NT2/D1 (cell line): ENCODE results near the gene TRMT2A.

Experiments
- DNase-seq: peaks from one replicate; pipeline ENCODE4 v3.0.0-alpha.2; 2011; ENCODE audit warnings: low read depth, low spot score
- H3K27me3 ChIP-seq: 2 replicates; pipeline ENCODE4 v1.6.0; 2011; ENCODE audit warnings: mild to moderate bottlenecking; ENCODE audit not compliant: insufficient read length, insufficient read depth
- H3K36me3 ChIP-seq: 2 replicates; pipeline ENCODE4 v1.6.1; 2011; ENCODE audit warnings: mild to moderate bottlenecking, low read length, mixed read lengths; ENCODE audit not compliant: insufficient read depth, insufficient read length
- H3K4me1 ChIP-seq: 2 replicates; pipeline ENCODE4 v1.5.1; 2011; ENCODE audit not compliant: insufficient read depth, insufficient read length
- H3K4me3 ChIP-seq: 2 replicates; pipeline ENCODE4 v1.5.1; 2011; ENCODE audit warnings: low read depth; ENCODE audit not compliant: insufficient read length
- H3K9ac ChIP-seq: 2 replicates; pipeline ENCODE4 v1.6.0; 2011; ENCODE audit warnings: low read depth; ENCODE audit not compliant: insufficient read length
- H3K9me3 ChIP-seq: 2 replicates; pipeline ENCODE4 v1.5.1; 2011; ENCODE audit warnings: mild to moderate bottlenecking, low read length; ENCODE audit not compliant: insufficient read depth
- SUZ12 ChIP-seq: IDR thresholded peaks from 2 replicates; pipeline ENCODE4 v1.6.1; 2011; ENCODE audit not compliant: insufficient read length, insufficient read depth; ENCODE audit errors: extremely low read depth
- YY1 ChIP-seq: IDR thresholded peaks from 2 replicates; pipeline ENCODE4 v1.6.1; 2011; ENCODE audit not compliant: insufficient read length, insufficient read depth
- ZNF274 ChIP-seq: IDR thresholded peaks from 2 replicates; pipeline ENCODE4 v1.6.1; 2011; ENCODE audit warnings: mild to moderate bottlenecking, low read depth, low read length

The TRMT2A gene

DNA sequence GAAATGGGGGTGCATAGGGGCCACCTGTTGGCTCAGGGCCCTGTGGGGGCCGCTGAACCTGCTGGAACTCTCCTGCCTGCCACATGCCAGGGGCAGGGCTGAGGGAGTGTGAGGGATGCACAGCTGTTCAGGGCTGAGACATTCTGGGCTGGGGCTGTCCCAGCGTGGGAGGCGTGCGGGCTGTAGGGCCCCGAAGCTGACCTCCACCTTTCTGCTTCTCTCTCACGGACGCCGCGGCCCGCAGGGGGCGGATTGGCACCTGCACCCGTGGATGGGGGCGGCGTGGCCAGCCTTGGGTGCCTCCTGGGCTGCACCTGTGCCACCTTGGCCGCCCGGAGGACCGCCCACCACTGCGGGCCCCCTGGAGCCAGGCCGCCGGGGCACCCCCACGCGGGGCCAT lies 29.8 kb upstream of the TRMT2A start:
- H3K9ac ChIP-seq: no peak overlapping the region
- no peak overlapping the region for H3K4me3 ChIP-seq
- H3K36me3 ChIP-seq: peaks cover 25% of the 10 kb centered on the region
- TF ChIP-seq ZNF274 (no peak), SUZ12 (no peak), YY1 (no peak)
- no peak for DNase-seq
- H3K9me3 ChIP-seq: no peaks in the 10 kb centered on the region
- no peaks in the 10 kb centered on the region for H3K27me3 ChIP-seq
- no peaks in the 10 kb centered on the region for H3K4me1 ChIP-seq

DNA sequence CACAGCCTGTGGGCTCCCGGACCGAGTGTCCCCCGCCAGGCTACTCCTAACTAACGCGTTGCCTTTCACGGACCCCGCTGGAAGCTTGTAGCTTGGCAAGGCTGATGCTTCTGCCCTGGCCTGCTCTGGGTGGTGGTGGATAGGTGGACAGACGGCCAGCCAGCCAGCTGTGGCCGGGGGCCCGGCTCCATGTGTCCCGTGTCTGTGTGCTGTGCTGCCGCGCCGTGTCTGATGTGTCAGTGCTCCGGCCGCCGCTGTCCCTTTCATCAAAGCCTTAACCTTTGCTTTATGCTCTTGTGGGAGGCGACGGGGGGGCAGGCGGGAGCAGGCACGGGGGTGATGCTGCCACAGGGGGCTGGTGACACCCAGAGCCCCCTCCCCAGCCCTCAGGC lies 28.8 kb upstream of the TRMT2A start:
- TF ChIP-seq SUZ12 (no peak), ZNF274 (no peak), YY1 (no peak)
- H3K9me3 ChIP-seq: no peaks in the 10 kb centered on the region
- no peaks in the 10 kb centered on the region for H3K27me3 ChIP-seq
- no peak overlapping the region for H3K4me3 ChIP-seq
- H3K9ac ChIP-seq: no peak overlapping the region
- H3K4me1 ChIP-seq: no peaks in the 10 kb centered on the region
- DNase-seq: no peak
- peaks cover 28% of the 10 kb centered on the region for H3K36me3 ChIP-seq

DNA sequence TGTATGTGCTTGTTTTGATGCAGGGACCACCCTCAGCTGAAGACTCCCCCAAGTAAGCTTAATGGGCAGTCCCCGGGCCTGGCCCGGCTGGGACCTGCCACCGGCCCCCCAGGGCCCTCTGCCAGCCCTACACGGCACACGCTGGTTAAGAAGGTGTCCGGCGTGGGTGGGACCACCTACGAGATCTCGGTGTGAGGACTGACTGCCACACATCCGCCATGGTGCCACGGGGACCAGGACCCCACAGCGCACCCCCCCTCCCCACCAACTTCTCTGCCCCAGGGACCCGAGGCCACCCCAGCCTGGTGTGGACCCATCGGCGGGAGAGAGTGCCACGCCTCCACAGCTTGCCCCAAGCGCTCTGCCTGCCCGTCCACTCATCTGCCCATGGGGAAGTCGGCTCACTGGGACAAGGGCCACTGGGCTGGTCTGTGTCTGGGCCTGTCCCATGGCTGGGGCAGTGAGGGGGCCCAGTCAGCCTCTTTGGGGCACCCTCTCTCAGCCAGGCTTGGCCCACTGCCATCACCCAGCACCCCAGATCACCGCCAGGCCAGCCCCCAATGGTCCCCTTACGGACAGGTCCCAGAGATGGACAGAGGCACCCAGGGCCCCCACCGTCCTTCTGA lies 28.3 kb upstream of the TRMT2A start:
- no peak overlapping the region for H3K4me3 ChIP-seq
- peaks cover 30% of the 10 kb centered on the region for H3K36me3 ChIP-seq
- no peak for DNase-seq

DNA sequence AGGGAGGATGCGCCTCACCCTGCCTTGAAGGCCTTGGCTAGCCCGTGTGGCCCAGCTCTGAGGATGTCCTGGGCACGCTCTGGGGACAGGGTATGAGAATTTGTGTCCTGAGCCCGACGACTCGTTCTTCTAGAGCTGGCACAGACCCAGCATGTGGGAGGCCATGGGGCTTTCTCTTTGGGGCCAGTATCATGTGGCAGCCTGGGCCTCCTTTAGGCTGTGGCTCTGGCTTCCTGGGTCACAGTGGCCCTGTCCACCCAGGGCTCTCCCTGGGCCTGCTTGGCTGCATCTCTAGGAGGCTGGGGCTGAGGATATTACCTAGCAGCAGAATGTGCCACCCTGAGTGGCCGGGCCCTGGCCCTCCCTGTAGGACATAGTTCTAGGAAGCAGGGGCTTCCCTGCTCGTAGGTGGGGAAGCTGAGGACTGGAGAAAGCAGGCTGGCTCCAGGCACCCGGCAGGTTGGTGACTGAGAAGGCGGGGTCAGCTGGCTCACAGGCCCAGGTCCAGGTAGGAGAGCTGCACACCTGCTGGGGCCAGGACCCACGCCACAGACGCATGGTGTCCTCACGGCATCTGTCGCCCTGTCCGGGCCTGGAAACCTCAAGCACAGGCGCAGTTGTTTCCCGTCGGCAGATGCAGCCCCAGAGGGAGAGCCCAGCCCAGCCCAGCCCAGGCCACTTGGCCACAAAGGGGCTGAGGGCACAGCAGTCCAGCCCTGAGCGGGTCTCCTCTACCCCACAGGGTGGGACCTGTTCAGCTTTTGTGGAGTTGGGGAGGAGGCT lies 27.0 kb upstream of the TRMT2A start:
- Histone ChIP-seq H3K9ac (no peak overlapping the region), H3K27me3 (no peaks in the 10 kb centered on the region), H3K9me3 (no peaks in the 10 kb centered on the region), H3K36me3 (peaks cover 42% of the 10 kb centered on the region), H3K4me1 (no peaks in the 10 kb centered on the region), H3K4me3 (no peak overlapping the region)
- no peak for DNase-seq
- no peak for TF ChIP-seq ZNF274
- no peak for TF ChIP-seq SUZ12
- no peak for TF ChIP-seq YY1

More for the DNA sequence above, 28.3 kb upstream of the TRMT2A start:
- Histone ChIP-seq H3K9me3 (no peaks in the 10 kb centered on the region), H3K9ac (no peak overlapping the region), H3K4me1 (no peaks in the 10 kb centered on the region), H3K27me3 (no peaks in the 10 kb centered on the region)
- TF ChIP-seq ZNF274 (no peak), YY1 (no peak), SUZ12 (no peak)

DNA sequence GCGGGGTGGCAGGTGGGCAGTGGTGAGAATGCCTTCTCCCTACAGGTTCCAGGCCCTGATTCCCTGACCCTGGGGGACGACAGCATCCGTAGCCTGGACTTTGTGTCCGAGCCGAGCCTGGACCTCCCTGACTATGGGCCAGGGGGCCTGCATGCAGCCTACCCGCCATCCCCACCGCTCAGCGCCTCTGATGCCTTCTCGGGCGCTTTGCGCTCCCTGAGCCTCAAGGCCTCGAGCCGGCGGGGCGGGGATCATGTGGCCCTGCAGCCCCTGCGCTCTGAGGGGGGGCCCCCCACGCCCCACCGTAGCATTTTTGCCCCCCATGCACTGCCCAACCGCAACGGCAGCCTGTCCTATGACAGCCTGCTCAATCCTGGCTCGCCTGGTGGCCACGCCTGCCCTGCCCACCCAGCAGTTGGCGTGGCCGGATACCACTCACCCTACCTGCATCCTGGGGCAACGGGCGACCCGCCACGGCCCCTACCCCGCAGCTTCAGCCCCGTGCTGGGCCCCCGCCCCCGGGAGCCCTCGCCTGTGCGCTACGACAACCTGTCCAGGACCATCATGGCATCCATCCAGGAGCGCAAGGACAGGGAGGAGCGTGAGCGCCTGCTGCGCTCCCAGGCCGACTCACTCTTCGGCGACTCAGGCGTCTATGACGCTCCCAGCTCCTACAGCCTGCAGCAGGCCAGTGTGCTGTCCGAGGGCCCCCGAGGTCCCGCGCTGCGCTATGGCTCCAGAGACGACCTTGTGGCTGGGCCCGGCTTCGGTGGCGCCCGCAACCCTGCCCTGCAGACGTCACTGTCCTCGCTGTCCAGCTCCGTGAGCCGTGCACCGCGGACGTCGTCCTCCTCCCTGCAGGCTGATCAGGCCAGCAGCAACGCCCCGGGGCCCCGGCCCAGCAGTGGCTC lies 25.9 kb upstream of the TRMT2A start:
- no peak for DNase-seq
- H3K9me3 ChIP-seq: no peaks in the 10 kb centered on the region
- no peaks in the 10 kb centered on the region for H3K27me3 ChIP-seq
- TF ChIP-seq YY1 (no peak), ZNF274 (no peak), SUZ12 (no peak)
- H3K4me1 ChIP-seq: peaks cover 2% of the 10 kb centered on the region
- peaks cover 44% of the 10 kb centered on the region for H3K36me3 ChIP-seq
- H3K4me3 ChIP-seq: no peak overlapping the region
- H3K9ac ChIP-seq: no peak overlapping the region

DNA sequence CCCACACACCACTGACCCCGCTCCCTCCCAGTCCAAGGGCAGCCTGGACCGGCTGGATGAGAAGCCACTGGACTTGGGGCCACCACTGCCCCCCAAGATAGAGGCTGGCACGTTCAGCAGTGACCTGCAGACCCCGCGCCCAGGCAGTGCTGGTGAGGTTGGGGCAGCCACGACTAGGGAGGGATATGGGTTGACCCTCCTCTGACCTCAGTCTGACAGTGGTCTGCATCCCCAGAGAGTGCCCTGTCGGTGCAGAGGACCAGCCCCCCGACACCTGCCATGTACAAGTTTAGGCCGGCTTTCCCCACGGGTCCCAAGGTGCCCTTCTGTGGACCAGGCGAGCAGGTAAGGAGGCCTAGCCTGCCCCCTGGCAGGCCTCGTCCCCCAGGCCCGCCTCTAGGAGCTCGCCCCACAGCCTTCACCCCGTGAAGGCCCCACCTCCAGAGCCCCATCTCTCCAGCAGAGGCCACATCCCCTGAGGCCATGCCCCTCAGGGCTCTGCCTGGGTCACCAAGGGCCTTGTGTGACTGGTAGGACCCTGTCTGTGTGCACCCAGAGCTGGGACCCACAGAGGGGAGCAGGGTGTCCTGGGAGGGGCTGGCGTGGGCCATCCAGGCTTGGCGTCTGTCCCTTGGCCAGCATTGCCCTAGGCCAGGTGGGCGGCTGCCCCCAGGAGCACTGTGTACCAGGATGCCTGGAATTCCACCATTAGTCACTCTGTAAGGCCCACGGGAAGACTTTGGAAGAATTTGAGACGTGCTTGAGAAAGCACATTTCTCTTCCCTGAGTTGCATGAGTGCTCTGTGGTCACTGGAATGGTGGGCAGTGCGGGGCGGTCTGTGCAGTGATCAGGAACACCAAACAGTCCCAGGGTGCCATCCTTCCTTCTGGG lies 24.4 kb upstream of the TRMT2A start:
- H3K9me3 ChIP-seq: no peaks in the 10 kb centered on the region
- H3K4me3 ChIP-seq: no peak overlapping the region
- peaks cover 44% of the 10 kb centered on the region for H3K36me3 ChIP-seq
- peaks cover 5% of the 10 kb centered on the region for H3K4me1 ChIP-seq
- TF ChIP-seq YY1: no peak
- no peak for TF ChIP-seq SUZ12
- TF ChIP-seq ZNF274: no peak
- DNase-seq: no peak
- no peaks in the 10 kb centered on the region for H3K27me3 ChIP-seq
- H3K9ac ChIP-seq: no peak overlapping the region
